Stimulated activated CD4-positive, alpha-beta T cell treated with anti-CD3 and anti-CD28 coated beads, Interleukin-15, amount 100 ng/mL, for 48 hours (primary cell): ENCODE results near the gene MYH6.

Experiments
- DNase-seq, 2 donors: peaks; one replicate each; pipeline ENCODE4 v3.0.0-alpha.2; 2020; ENCODE audit warnings: low read depth in 2 of 2

MYH6 gene

DNA sequence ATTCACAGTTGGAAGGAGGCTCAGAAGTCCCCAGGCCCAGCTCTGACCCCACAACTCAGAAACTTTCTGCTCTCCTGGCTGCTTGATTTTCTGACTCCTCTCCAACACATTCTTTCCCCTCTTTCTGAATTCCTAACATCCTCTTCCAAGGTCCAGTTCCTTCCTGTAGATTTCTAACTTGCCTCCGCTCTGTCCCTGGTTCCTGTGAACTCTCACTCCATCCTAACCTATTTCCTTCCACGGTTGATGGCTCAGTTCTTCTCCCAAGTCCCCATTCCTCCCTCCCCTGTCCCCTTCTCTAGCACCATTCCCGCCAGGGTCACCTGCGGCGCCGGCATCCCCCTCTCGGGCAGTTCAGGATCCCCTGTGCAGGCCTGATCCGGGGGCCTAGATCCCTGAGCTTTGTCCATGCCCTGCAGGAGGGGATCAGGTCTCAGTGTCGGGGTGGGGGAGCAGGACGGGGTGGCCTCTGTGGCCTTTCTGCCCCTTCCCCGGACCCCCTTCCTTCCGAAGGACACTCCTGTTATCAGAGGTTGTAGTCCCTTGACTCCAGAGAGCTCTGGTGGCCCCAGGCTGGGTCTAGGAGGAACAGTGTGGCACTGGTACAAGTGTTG is 49.4 kb downstream of the MYH6 start:
- DNase-seq: no peak

DNA sequence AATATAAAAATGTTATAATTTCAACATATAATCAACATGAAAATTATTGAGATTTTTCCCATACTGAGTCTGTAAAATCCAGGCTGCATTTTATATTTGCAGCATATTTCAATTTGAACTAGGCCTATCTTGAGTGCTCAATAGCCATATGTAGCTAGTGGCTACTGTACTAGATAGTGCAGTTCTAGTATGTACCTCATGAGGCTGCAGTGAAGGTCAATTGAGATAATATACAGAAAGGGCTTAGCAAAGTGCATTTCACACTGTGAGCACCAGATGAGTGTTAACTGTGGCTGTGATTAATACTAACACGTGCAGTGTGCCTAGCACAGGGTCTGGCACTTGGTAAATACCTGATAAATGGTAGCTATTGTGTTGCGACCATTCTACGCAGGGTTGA is 50.0 kb downstream of the MYH6 start:
- DNase-seq: no peak

- DNase-seq: no peak
Measured at GRCh38 chr14:23357261-23357660, 50.8 kb downstream of the MYH6 start.

GRCh38 chr14:23356662-23357061 is 51.4 kb downstream of the MYH6 start:
- DNase-seq: no peak

GRCh38 chr14:23355871-23356435 is 52.1 kb downstream of the MYH6 start:
- DNase-seq: no peak

- DNase-seq: no peak
Measured at GRCh38 chr14:23354990-23355389, 53.1 kb downstream of the MYH6 start.

GRCh38 chr14:23353433-23353780 is 54.7 kb downstream of the MYH6 start:
- no peak for DNase-seq

- DNase-seq: peak; percentile 27 to 41
Measured at GRCh38 chr14:23352506-23353432, 55.3 kb downstream of the MYH6 start, which contains the start of gene SLC22A17. TSS of gene SLC22A17 (minus strand) at chr14:23352887.

DNA sequence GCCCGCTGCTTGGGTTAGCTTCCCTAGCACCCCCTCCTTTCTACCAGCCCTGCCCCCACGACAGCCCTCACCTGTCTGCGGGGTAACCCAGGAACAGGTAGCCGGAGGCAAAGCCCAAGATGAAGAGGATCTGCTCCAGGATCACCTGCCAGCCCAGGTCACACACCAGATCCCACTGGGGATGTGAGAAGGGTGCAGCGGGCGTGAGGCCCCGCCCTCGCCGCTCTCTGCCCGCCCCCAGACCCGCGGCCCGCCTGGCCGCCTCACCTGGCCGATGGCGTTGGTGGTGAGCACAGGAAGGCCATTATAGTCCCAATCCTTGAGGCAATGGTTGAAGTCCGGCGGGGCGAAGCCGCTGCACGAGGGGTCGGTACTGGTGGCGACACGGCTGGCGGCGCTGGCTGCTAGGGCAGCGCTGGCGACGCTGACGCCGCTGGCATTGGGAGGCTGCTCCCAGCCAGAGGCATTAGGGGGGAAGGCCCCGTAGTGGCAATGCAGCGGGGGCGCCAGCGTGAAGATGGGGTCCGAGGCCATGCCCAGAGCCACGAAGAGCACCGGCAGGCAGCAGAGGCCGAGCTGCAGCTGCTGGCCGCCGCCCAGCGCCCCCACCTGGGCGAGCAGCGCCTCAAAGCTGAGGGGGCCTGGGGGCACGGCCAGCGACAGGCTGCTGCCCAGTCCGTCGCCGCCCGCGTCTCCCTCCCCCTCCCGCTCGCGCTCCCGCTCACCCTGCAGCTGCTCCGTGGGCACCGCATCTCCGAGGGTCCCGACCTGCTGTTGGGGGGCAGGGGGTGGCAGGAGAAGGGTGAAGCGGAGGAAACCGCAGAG is 56.2 kb downstream of the MYH6 start:
- DNase-seq: no peak

- DNase-seq: no peak
Measured at GRCh38 chr14:23349156-23349845, 58.8 kb downstream of the MYH6 start.

DNA sequence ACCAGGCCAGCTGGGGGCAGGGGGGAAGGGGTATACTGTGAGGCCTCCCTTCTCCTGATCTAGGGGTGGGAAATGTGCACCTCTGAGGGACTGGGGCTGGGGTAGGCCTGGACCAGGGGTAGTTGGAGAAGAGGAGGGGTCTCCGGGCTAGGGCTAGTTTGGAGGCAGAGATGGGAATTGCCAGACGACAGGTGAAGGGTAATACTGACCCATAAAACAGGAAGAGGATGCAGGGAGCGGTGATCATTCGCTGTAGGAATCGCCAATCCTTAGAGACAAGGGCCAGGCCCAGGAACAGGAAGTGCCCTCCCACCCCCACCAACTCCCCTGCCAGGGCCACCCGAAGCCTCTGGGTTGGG is 59.8 kb downstream of the MYH6 start:
- no peak for DNase-seq

GRCh38 chr14:23347406-23348296 is 60.4 kb downstream of the MYH6 start:
- DNase-seq: no peak

DNA sequence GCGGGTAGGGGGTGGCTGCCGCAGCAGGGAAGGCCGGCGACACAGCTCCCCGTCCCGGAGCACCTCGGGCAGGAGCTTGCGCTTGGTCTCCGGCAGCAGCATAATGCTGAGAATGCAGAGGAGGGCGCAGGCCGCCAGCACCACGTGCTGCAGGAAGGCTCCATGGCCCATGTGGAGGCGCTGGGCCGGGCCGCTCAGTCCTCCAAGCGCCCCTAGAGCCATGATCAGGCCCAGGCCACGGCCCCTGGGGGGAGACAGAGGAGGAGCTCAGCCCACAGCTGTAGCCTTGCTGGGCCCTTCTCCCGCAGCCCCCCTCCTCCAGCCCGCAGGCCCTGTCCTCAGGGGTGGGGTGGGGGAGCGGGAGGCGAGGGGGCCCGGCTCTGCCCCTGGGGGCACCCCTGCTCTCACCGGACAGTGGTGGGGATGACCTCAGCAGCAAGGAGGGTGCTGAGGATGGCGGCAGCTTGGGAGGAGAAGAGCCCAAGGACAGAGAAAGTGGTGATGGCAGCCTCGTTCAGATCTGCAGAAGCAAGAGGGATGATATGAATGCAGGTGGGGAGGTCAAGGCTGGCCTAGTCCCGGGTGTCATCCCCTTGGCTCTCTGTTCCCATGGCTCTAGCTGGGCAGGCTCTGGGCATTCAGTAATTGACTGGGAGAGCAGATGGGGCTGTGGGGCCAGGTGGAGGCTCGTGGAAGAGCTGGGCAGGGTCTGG is 61.2 kb downstream of the MYH6 start:
- DNase-seq: no peak

GRCh38 chr14:23345987-23346692 is 61.9 kb downstream of the MYH6 start:
- DNase-seq: no peak

- no peak for DNase-seq
Measured at GRCh38 chr14:23344481-23344880, 63.6 kb downstream of the MYH6 start.

- no peak for DNase-seq
Measured at GRCh38 chr14:23339506-23340268, 68.4 kb downstream of the MYH6 start.

- DNase-seq: no peak
Measured at GRCh38 chr14:23335623-23336022, 72.5 kb downstream of the MYH6 start.
